ENCODE measurements around the gene IL7R. TPM values are rescaled to one million over a fixed set of nuclear protein-coding genes. Genes with fewer than 3 reads are reported as not detected.
"Not testable (repeated sequence)": the region's sequence is repeated elsewhere in the genome, so short reads cannot be mapped to it uniquely, and the experiment has no call there.

Gene IL7R
- polyA plus RNA-seq, 3 donors: 0.78 to 1.3 (median 0.89) TPM

GRCh38 chr5:35876454-35876853 lies 19.8 kb downstream of the IL7R start:
- DNase-seq: no peak

- no peak for DNase-seq
These were observed 20.2 kb downstream of the IL7R start for GRCh38 chr5:35876922-35877321.

- no peak for DNase-seq
These were observed 21.0 kb downstream of the IL7R start for GRCh38 chr5:35877655-35878054.

GRCh38 chr5:35878079-35878478 lies 21.4 kb downstream of the IL7R start:
- no peak for DNase-seq

- no peak for DNase-seq
These were observed 22.4 kb downstream of the IL7R start for GRCh38 chr5:35879096-35879495.

- DNase-seq: no peak
These were observed 23.0 kb downstream of the IL7R start for GRCh38 chr5:35879649-35880048.

- DNase-seq: no peak
These were observed 23.5 kb downstream of the IL7R start for GRCh38 chr5:35880156-35880555.

- no peak for DNase-seq
These were observed 25.1 kb downstream of the IL7R start for GRCh38 chr5:35881758-35882157.

- no peak for DNase-seq
These were observed 27.6 kb downstream of the IL7R start for GRCh38 chr5:35884191-35884769.

GRCh38 chr5:35884773-35885172 lies 28.1 kb downstream of the IL7R start:
- no peak for DNase-seq

GRCh38 chr5:35886381-35886780 lies 29.7 kb downstream of the IL7R start:
- no peak for DNase-seq

GRCh38 chr5:35887321-35888100 lies 30.8 kb downstream of the IL7R start:
- no peak for DNase-seq

- DNase-seq: no peak
These were observed 33.6 kb downstream of the IL7R start for GRCh38 chr5:35890021-35891020.

GRCh38 chr5:35892799-35893198 lies 36.1 kb downstream of the IL7R start:
- not testable (repeated sequence) for DNase-seq

- no peak for DNase-seq
These were observed 37.4 kb downstream of the IL7R start for GRCh38 chr5:35894131-35894530.

- no peak for DNase-seq
These were observed 42.4 kb downstream of the IL7R start for GRCh38 chr5:35898952-35899660.

GRCh38 chr5:35899800-35900199 lies 43.1 kb downstream of the IL7R start:
- DNase-seq: no peak

GRCh38 chr5:35900972-35901695 lies 44.4 kb downstream of the IL7R start:
- no peak for DNase-seq

- DNase-seq: no peak
These were observed 45.5 kb downstream of the IL7R start for GRCh38 chr5:35902046-35902672.

- DNase-seq: no peak
These were observed 47.0 kb downstream of the IL7R start for GRCh38 chr5:35903631-35904203.
